CD14-positive monocyte (primary cell): Measurements from ENCODE around the gene MYH10. TPM values are rescaled to one million over a fixed set of nuclear protein-coding genes. Genes with fewer than 3 reads are reported as not detected.

Source experiments
- DNase-seq, 3 donors: peaks; one replicate each; pipeline ENCODE4 v3.0.0-alpha.2; 2011 to 2022
- H2AFZ ChIP-seq: 2 replicates; pipeline ENCODE4 v1.6.0; 2012; ENCODE audit warnings: mild to moderate bottlenecking, low read depth, low read length, inconsistent platforms; ENCODE audit not compliant: insufficient read depth, poor library complexity, severe bottlenecking
- H3K27ac ChIP-seq, 2 donors: 1 replicate in 1 of 2; 2 replicates in 1 of 2; pipeline ENCODE4 v1.5.1; 2012 to 2013; ENCODE audit warnings: low read length in 2 of 2, control low read depth in 1 of 2, inconsistent platforms in 1 of 2, low read depth in 1 of 2, mild to moderate bottlenecking in 1 of 2
- H3K27me3 ChIP-seq, 2 donors: one replicate each; pipeline versions ENCODE4 v1.6.0 to v1.6.1; 2011 to 2013; ENCODE audit warnings: low read length in 2 of 2; ENCODE audit not compliant: control insufficient read depth in 2 of 2, insufficient read depth in 2 of 2
- H3K36me3 ChIP-seq, 2 donors: replicated peaks in 1 of 2; 1 replicate in 1 of 2; 2 replicates in 1 of 2; pipeline versions ENCODE4 v1.5.1 to v1.6.1; 2012 to 2013; ENCODE audit warnings: low read length in 2 of 2, control low read depth in 1 of 2, inconsistent platforms in 1 of 2, mild to moderate bottlenecking in 1 of 2; ENCODE audit not compliant: insufficient read depth in 2 of 2, control insufficient read depth in 1 of 2
- H3K4me1 ChIP-seq, 2 donors: 1 replicate in 1 of 2; 2 replicates in 1 of 2; pipeline versions ENCODE4 v1.5.1 to v1.6.1; 2012 to 2013; ENCODE audit warnings: low read length in 2 of 2, control low read depth in 1 of 2, inconsistent platforms in 1 of 2, mild to moderate bottlenecking in 1 of 2, moderate library complexity in 1 of 2; ENCODE audit not compliant: insufficient read depth in 2 of 2, control insufficient read depth in 1 of 2
- H3K4me2 ChIP-seq: replicated peaks from 2 replicates; pipeline ENCODE3; 2012; ENCODE audit warnings: low read length, moderate library complexity, mild to moderate bottlenecking; ENCODE audit not compliant: poor library complexity, severe bottlenecking; ENCODE audit errors: extremely low read depth
- H3K4me3 ChIP-seq, 3 experiments: fragments of 200-600 bp in 1 of 3; sonication (generic) in 1 of 3; replicated peaks in 1 of 3; 1 replicate in 2 of 3; 2 replicates in 1 of 3; pipeline ENCODE4 v1.5.1; 2011 to 2013; ENCODE audit warnings: low read length in 3 of 3, mild to moderate bottlenecking in 3 of 3, control low read depth in 2 of 3, low read depth in 2 of 3, inconsistent platforms in 1 of 3, moderate library complexity in 1 of 3
- H3K79me2 ChIP-seq: 2 replicates; pipeline ENCODE4 v1.6.0; 2012; ENCODE audit warnings: mild to moderate bottlenecking, control low read depth, inconsistent platforms, low read length, moderate library complexity; ENCODE audit not compliant: insufficient read depth
- H3K9ac ChIP-seq: 2 replicates; pipeline ENCODE4 v1.6.0; 2017; ENCODE audit warnings: low read length, mild to moderate bottlenecking; ENCODE audit not compliant: insufficient read depth, poor library complexity, severe bottlenecking
- H3K9me3 ChIP-seq, 2 donors: replicated peaks in 1 of 2; 1 replicate in 1 of 2; 2 replicates in 1 of 2; pipeline versions ENCODE4 v1.5.1 to v1.6.1; 2012 to 2013; ENCODE audit warnings: low read length in 2 of 2, control low read depth in 1 of 2; ENCODE audit not compliant: control insufficient read depth in 1 of 2, insufficient read depth in 1 of 2
- H4K20me1 ChIP-seq: 2 replicates; pipeline ENCODE4 v1.6.0; 2012; ENCODE audit warnings: mild to moderate bottlenecking, low read length, control low read depth, moderate library complexity; ENCODE audit not compliant: insufficient read depth
- H3K27ac Mint-ChIP-seq, 7 donors: one replicate each; pipeline ENCODE4 v1.8.0; 2020; ENCODE audit warnings: mild to moderate bottlenecking in 7 of 7, mixed read lengths in 7 of 7, moderate library complexity in 6 of 7, inconsistent platforms in 2 of 7
- H3K27me3 Mint-ChIP-seq, 3 donors: one replicate each; pipeline ENCODE4 v1.8.0; 2021 to 2022; ENCODE audit warnings: low read depth in 3 of 3, mild to moderate bottlenecking in 3 of 3, mixed read lengths in 3 of 3, moderate library complexity in 3 of 3, inconsistent platforms in 1 of 3
- H3K36me3 Mint-ChIP-seq, 2 donors: one replicate each; pipeline ENCODE4 v1.8.0; 2020; ENCODE audit warnings: mixed read lengths in 2 of 2, inconsistent platforms in 1 of 2, mild to moderate bottlenecking in 1 of 2
- H3K4me1 Mint-ChIP-seq: one replicate; pipeline ENCODE4 v1.8.0; 2020; ENCODE audit warnings: mild to moderate bottlenecking, mixed read lengths
- H3K4me3 Mint-ChIP-seq, 2 donors: one replicate each; pipeline ENCODE4 v1.8.0; 2020; ENCODE audit warnings: mild to moderate bottlenecking in 2 of 2, mixed read lengths in 2 of 2, moderate library complexity in 1 of 2
- H3K9me3 Mint-ChIP-seq, 7 donors: one replicate each; pipeline ENCODE4 v1.8.0; 2020 to 2022; ENCODE audit warnings: mixed read lengths in 7 of 7, mild to moderate bottlenecking in 6 of 7, moderate library complexity in 6 of 7, inconsistent platforms in 2 of 7
- WGBS: methylation state at CpG from one replicate; pipeline ENCODE4 v1.1.5; 2013; ENCODE audit warnings: missing lambda C conversion rate; ENCODE audit not compliant: insufficient coverage; 5-methylcytosine and 5-hydroxymethylcytosine counted together
- intact Hi-C, 2 donors: fragments of 100-400 bp; cut with micrococcal nuclease; formaldehyde crosslinking; loops; one replicate each; pipeline versions ENCODE4 v1.15.0 to v1.15.1; 2023
- polyA plus RNA-seq, 3 donors: library from polyadenylated mRNA; depleted of rRNA in 1 of 3; unstranded in 2 of 3; stranded (reverse) in 1 of 3; fragments of 300-500 nt in 2 of 3; fragments of >200 nt in 1 of 3; fragmentation: Illumina TruSeq in 2 of 3; gene quantifications; 1 replicate in 2 of 3; 2 replicates in 1 of 3; pipeline ENCODE4 v1.2.3, GENCODE V29; 2012 to 2021
- TF ChIP-seq, protein P1 (sequence below): fragments of 200-600 bp; IDR thresholded peaks from one replicate; pipeline ENCODE4 v1.8.0; 2022; ENCODE audit warnings: antibody characterized with exemption, mild to moderate bottlenecking

The MYH10 gene
- polyA plus RNA-seq, 3 donors: 0.42 to 0.65 TPM; not detected in 1

GRCh38 chr17:8614988-8615387 lies 15.5 kb downstream of the MYH10 start:
- no peak overlapping the region for H3K27ac Mint-ChIP-seq
- no peak overlapping the region for H3K4me3 Mint-ChIP-seq

DNA sequence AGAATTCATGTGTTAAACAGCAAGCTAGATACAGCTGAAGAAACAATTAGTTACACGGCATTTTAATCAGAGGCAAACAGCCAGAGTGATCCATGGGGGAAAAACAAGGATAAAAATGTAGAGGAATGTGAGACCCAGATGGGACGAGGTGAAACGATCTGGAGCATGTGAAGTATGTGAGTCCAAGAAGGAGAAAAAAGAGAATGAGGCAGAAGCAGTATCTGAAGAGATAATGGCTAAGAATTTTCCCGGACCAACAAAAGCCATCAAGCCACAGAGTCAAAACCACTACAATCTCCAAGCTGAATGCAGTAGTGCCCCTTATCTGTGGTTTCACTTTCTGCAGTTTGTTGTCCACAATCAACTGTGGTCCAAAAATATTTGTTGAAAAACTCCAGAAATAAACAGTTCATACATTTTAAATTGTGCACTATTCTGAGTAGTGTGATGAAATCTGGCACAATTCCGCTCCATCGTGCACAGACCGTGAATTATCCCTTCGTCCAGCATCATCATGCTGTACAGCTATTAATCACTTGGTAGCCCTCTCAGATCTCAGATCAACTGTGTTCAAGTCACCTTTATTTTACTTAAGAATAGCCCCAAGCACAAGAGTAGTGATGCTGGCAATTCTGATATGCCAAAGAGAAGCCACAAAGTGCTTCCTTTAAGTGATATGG lies 18.8 kb downstream of the MYH10 start:
- H3K4me1 ChIP-seq: no peaks in the 10 kb centered on the region
- no peak overlapping the region for H3K27ac ChIP-seq
- Mint-ChIP-seq H3K9me3 (peaks cover 0 to 7% (median 2%) of the 10 kb centered on the region in 7 donors), H3K27me3 (peaks cover 8 to 31% (median 17%) of the 10 kb centered on the region in 3 donors), H3K4me1 (no peaks in the 10 kb centered on the region), H3K36me3 (no peaks in the 10 kb centered on the region), H3K27ac (peak overlapping the region in 1 of 7 donors; percentile 15), H3K4me3 (no peak overlapping the region)
- H3K9me3 ChIP-seq: no peaks in the 10 kb centered on the region
- intact Hi-C loops: no loop called here
- H3K36me3 ChIP-seq: no peaks in the 10 kb centered on the region
- WGBS: 100% methylated on average over 3 of the region's 8 CpGs
- DNase-seq: no peak
- peaks cover 3 to 8% of the 10 kb centered on the region in 2 donors for H3K27me3 ChIP-seq
- H2AFZ ChIP-seq: no peak overlapping the region
- no peak overlapping the region for H3K4me3 ChIP-seq
- no peaks in the 10 kb centered on the region for H4K20me1 ChIP-seq
- no peak overlapping the region for H3K4me2 ChIP-seq
- TF ChIP-seq, protein P1, sequence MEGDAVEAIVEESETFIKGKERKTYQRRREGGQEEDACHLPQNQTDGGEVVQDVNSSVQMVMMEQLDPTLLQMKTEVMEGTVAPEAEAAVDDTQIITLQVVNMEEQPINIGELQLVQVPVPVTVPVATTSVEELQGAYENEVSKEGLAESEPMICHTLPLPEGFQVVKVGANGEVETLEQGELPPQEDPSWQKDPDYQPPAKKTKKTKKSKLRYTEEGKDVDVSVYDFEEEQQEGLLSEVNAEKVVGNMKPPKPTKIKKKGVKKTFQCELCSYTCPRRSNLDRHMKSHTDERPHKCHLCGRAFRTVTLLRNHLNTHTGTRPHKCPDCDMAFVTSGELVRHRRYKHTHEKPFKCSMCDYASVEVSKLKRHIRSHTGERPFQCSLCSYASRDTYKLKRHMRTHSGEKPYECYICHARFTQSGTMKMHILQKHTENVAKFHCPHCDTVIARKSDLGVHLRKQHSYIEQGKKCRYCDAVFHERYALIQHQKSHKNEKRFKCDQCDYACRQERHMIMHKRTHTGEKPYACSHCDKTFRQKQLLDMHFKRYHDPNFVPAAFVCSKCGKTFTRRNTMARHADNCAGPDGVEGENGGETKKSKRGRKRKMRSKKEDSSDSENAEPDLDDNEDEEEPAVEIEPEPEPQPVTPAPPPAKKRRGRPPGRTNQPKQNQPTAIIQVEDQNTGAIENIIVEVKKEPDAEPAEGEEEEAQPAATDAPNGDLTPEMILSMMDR: no peak
- H3K79me2 ChIP-seq: no peaks in the 10 kb centered on the region
- H3K9ac ChIP-seq: no peak overlapping the region

More at GRCh38 chr17:8614988-8615387, 15.5 kb downstream of the MYH10 start:
- Mint-ChIP-seq H3K9me3 (peaks cover 0 to 4% (median 2%) of the 10 kb centered on the region in 7 donors), H3K36me3 (no peaks in the 10 kb centered on the region), H3K4me1 (no peaks in the 10 kb centered on the region), H3K27me3 (peaks cover 22 to 50% (median 29%) of the 10 kb centered on the region in 3 donors)
- Histone ChIP-seq H3K4me1 (no peaks in the 10 kb centered on the region), H3K9me3 (no peaks in the 10 kb centered on the region), H3K27me3 (peaks cover 18 to 36% of the 10 kb centered on the region in 2 donors), H2AFZ (no peak overlapping the region), H3K79me2 (no peaks in the 10 kb centered on the region), H3K36me3 (no peaks in the 10 kb centered on the region), H3K4me2 (no peak overlapping the region), H3K27ac (no peak overlapping the region), H4K20me1 (no peaks in the 10 kb centered on the region), H3K9ac (no peak overlapping the region), H3K4me3 (no peak overlapping the region)
- DNase-seq: no peak
- TF ChIP-seq, protein P1: no peak
- WGBS: no CpG with 5 or more reads among the region's 2 CpGs
- intact Hi-C loops: no loop called here
